Loucy (cell line): ENCODE results near the gene CRAT.

Experiments
- H2AFZ ChIP-seq: fragments of 200-600 bp; sonication (generic); 2 replicates; pipeline ENCODE4 v1.6.0; 2016; ENCODE audit warnings: antibody characterized with exemption, mild to moderate bottlenecking, low read length, moderate library complexity
- H3F3A ChIP-seq: fragments of 200-600 bp; 2 replicates; pipeline ENCODE4 v1.6.0; 2016; ENCODE audit warnings: antibody characterized with exemption, low read depth, mild to moderate bottlenecking
- H3K27me3 ChIP-seq: fragments of 200-600 bp; sonication (generic); 2 replicates; pipeline ENCODE4 v1.6.1; 2014; ENCODE audit warnings: low read length, mild to moderate bottlenecking; ENCODE audit not compliant: insufficient read depth, poor library complexity, severe bottlenecking
- H3K36me3 ChIP-seq: fragments of 200-600 bp; sonication (generic); 2 replicates; pipeline ENCODE4 v1.6.1; 2016; ENCODE audit warnings: low read length; ENCODE audit not compliant: insufficient read depth
- H3K4me1 ChIP-seq: fragments of 200-600 bp; sonication (generic); 2 replicates; pipeline ENCODE4 v1.5.1; 2014; ENCODE audit warnings: low read length, mild to moderate bottlenecking; ENCODE audit not compliant: insufficient read depth, poor library complexity, severe bottlenecking
- H3K4me2 ChIP-seq: fragments of 200-600 bp; sonication (generic); 2 replicates; pipeline ENCODE4 v1.6.0; 2014; ENCODE audit warnings: antibody characterized with exemption, low read length, low read depth, mild to moderate bottlenecking; ENCODE audit not compliant: poor library complexity, severe bottlenecking
- H3K4me3 ChIP-seq: fragments of 200-600 bp; sonication (generic); 2 replicates; pipeline ENCODE4 v1.5.1; 2014; ENCODE audit warnings: low read length, mild to moderate bottlenecking, mixed read lengths; ENCODE audit not compliant: poor library complexity, severe bottlenecking
- H3K79me2 ChIP-seq: fragments of 200-600 bp; sonication (generic); 2 replicates; pipeline ENCODE4 v1.6.1; 2014; ENCODE audit warnings: low read length; ENCODE audit not compliant: insufficient read depth
- H3K9ac ChIP-seq: fragments of 200-600 bp; sonication (generic); 2 replicates; pipeline ENCODE4 v1.6.0; 2014; ENCODE audit warnings: mild to moderate bottlenecking, low read depth, low read length, moderate library complexity; ENCODE audit not compliant: poor library complexity, severe bottlenecking
- H3K9me2 ChIP-seq: fragments of 200-600 bp; sonication (generic); replicated peaks from 2 replicates; pipeline ENCODE4 v1.6.1; 2016; ENCODE audit warnings: low read depth, low read length, mixed read lengths
- H3K9me3 ChIP-seq: fragments of 200-600 bp; sonication (generic); 2 replicates; pipeline ENCODE4 v1.6.1; 2014; ENCODE audit warnings: mild to moderate bottlenecking, antibody characterized with exemption, low read length, low read depth; ENCODE audit not compliant: insufficient read depth
- H4K20me1 ChIP-seq: fragments of 200-600 bp; sonication (generic); 2 replicates; pipeline ENCODE4 v1.6.0; 2014; ENCODE audit warnings: antibody characterized with exemption, low read length, mild to moderate bottlenecking; ENCODE audit not compliant: insufficient read depth, poor library complexity, severe bottlenecking
- EZH2phosphoT487 ChIP-seq: fragments of 200-600 bp; IDR thresholded peaks from 2 replicates; pipeline ENCODE4 v1.6.1; 2018; ENCODE audit warnings: antibody characterized with exemption, mild to moderate bottlenecking, moderate library complexity, borderline replicate concordance
- TF ChIP-seq, protein P1 (sequence below): fragments of 200-600 bp; sonication (generic); conservative IDR thresholded peaks from 2 replicates; pipeline ENCODE4 v1.5.1; 2014; ENCODE audit warnings: mild to moderate bottlenecking, antibody characterized with exemption, low read length

Gene CRAT

DNA sequence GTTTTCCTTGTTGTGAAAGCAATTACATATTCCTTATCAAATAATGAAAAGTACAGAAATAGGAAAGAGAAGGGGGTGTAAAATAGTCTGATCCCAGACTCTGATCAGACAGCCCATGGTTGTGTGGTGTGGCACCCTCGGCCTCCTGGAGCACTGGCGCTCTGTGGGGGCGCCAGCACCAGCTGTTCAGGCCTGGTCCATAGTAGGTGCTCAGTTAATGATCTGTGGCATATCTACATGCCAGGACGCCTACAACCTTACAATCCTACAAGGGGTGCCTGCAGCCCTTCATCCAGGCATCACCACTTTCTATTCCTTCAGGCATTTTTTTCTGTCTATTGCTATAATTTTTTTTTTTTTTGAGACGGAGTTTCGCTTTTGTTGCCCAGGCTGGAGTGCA lies 57.6 kb downstream of the CRAT start:
- H3K4me1 ChIP-seq: no peaks in the 10 kb centered on the region
- H3K9ac ChIP-seq: no peak overlapping the region
- no peaks in the 10 kb centered on the region for H3K79me2 ChIP-seq
- no peaks in the 10 kb centered on the region for H3F3A ChIP-seq
- no peak overlapping the region for H3K4me2 ChIP-seq
- TF ChIP-seq EZH2phosphoT487: no peak
- TF ChIP-seq, protein P1, sequence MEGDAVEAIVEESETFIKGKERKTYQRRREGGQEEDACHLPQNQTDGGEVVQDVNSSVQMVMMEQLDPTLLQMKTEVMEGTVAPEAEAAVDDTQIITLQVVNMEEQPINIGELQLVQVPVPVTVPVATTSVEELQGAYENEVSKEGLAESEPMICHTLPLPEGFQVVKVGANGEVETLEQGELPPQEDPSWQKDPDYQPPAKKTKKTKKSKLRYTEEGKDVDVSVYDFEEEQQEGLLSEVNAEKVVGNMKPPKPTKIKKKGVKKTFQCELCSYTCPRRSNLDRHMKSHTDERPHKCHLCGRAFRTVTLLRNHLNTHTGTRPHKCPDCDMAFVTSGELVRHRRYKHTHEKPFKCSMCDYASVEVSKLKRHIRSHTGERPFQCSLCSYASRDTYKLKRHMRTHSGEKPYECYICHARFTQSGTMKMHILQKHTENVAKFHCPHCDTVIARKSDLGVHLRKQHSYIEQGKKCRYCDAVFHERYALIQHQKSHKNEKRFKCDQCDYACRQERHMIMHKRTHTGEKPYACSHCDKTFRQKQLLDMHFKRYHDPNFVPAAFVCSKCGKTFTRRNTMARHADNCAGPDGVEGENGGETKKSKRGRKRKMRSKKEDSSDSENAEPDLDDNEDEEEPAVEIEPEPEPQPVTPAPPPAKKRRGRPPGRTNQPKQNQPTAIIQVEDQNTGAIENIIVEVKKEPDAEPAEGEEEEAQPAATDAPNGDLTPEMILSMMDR: no peak
- no peaks in the 10 kb centered on the region for H3K9me3 ChIP-seq
- no peak overlapping the region for H3K4me3 ChIP-seq
- H3K27me3 ChIP-seq: no peaks in the 10 kb centered on the region
- no peaks in the 10 kb centered on the region for H4K20me1 ChIP-seq
- no peaks in the 10 kb centered on the region for H3K36me3 ChIP-seq
- no peaks in the 10 kb centered on the region for H3K9me2 ChIP-seq
- H2AFZ ChIP-seq: no peak overlapping the region

DNA sequence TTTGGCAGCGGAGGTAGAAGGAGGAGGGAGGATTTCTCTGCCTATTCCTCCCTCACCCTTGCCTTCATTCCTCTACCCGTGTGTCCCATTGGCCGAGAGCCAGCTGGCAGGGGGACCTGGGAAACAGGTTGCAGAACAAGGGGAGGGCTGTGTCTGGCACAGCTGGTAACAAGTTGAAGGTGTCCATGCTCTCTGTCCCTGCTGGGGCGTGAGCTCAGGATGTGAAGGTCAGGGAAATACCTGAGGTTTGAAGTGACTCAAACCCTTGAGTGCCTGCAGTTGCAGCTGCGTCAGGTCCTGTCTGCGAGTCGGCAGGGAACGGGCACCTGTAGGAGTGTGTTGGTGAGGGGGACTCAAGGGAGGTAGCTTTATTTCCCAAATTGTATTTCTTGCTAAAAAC lies 58.0 kb downstream of the CRAT start:
- H3K4me3 ChIP-seq: no peak overlapping the region
- no peaks in the 10 kb centered on the region for H3K4me1 ChIP-seq
- no peaks in the 10 kb centered on the region for H3K79me2 ChIP-seq
- no peaks in the 10 kb centered on the region for H3K36me3 ChIP-seq
- no peak overlapping the region for H2AFZ ChIP-seq
- no peaks in the 10 kb centered on the region for H3F3A ChIP-seq
- H3K9me3 ChIP-seq: no peaks in the 10 kb centered on the region
- no peaks in the 10 kb centered on the region for H4K20me1 ChIP-seq
- no peak overlapping the region for H3K4me2 ChIP-seq
- no peaks in the 10 kb centered on the region for H3K27me3 ChIP-seq
- TF ChIP-seq, protein P1: no peak
- no peak for TF ChIP-seq EZH2phosphoT487
- H3K9me2 ChIP-seq: no peaks in the 10 kb centered on the region
- H3K9ac ChIP-seq: no peak overlapping the region
